SJSA1 (cell line): Measurements from ENCODE around the gene PDCD4. TPM values are rescaled to one million over a fixed set of nuclear protein-coding genes. Genes with fewer than 3 reads are reported as not detected.

Experiments used
- DNase-seq, 2 experiments: peaks; one replicate each; pipeline ENCODE4 v3.0.0-alpha.2; 2015 to 2020; ENCODE audit warnings: low spot score in 2 of 2, low read depth in 1 of 2
- H3K27ac ChIP-seq: fragments of 250-450 bp; sonication (Bioruptor Pico); 2 replicates; pipeline ENCODE4 v1.5.1; 2020; ENCODE audit warnings: mild to moderate bottlenecking, moderate library complexity
- H3K27me3 ChIP-seq: fragments of 250-450 bp; sonication (Bioruptor Pico); replicated peaks from 2 replicates; pipeline ENCODE4 v1.5.1; 2020; ENCODE audit warnings: mild to moderate bottlenecking, moderate library complexity
- H3K36me3 ChIP-seq: fragments of 250-450 bp; sonication (Bioruptor Pico); 2 replicates; pipeline ENCODE4 v1.5.1; 2020; ENCODE audit warnings: mild to moderate bottlenecking
- H3K4me1 ChIP-seq: fragments of 250-450 bp; sonication (Bioruptor Pico); replicated peaks from 2 replicates; pipeline ENCODE4 v1.6.1; 2021; ENCODE audit warnings: mild to moderate bottlenecking
- H3K4me3 ChIP-seq: fragments of 250-450 bp; sonication (Bioruptor Pico); 2 replicates; pipeline ENCODE4 v1.5.1; 2020; ENCODE audit warnings: mild to moderate bottlenecking
- H3K9me3 ChIP-seq: fragments of 250-450 bp; sonication (Bioruptor Pico); replicated peaks from 2 replicates; pipeline ENCODE4 v1.5.1; 2020; ENCODE audit warnings: mild to moderate bottlenecking
- total RNA-seq: library from RNA; depleted of rRNA; stranded (reverse); fragments of >200 nt; shearing (Covaris generic); gene quantifications from 2 replicates; pipeline ENCODE4 v1.2.3, GENCODE V29; 2014

The PDCD4 gene
- total RNA-seq, 1 experiment from 2014 or later = 21.0 TPM

DNA sequence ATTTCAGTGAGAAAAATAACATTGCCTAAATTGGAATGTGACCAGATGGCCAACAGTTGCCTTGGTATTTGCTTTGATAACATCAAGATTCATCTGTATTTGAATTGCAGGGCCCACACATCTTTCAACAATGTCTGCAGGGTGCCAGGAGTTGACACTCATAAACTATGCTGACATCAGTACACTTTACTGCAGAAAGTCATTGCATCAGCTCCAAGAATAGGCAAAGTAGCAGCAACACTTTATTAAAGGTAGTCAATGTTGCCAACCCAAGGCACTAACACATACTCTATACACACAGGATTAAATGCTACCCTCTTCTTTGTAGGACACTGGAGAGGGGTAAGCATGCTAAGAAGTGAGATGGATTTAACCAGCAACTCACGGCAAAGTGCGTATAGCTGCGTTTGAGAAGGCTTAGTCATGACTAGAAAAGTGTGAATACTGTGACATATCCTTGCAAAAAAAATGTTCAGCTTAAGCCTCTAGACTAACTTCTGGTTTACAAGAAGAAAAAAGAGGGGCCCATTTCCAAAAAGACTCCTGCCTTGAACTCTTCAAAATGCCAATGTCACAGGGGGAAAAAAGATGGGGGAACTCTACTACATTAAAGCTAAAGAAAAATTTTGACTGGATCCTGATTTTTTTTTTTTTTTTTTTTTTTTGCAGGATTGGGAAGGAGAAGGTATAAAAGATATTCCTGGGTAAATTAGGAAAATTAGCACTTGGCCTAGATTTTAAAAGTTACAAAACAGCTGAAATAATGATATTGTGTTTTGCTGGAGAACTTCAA, 45.0 kb downstream of the PDCD4 start:
- Histone ChIP-seq H3K36me3 (peaks cover 3% of the 10 kb centered on the region; the same call in 1 of the 2 replicates), H3K4me3 (no peak overlapping the region), H3K4me1 (peaks cover 54% of the 10 kb centered on the region), H3K9me3 (no peaks in the 10 kb centered on the region), H3K27ac (peak overlapping the region; percentile 100), H3K27me3 (no peaks in the 10 kb centered on the region)
- DNase-seq = peak; percentile 74 to 81

DNA sequence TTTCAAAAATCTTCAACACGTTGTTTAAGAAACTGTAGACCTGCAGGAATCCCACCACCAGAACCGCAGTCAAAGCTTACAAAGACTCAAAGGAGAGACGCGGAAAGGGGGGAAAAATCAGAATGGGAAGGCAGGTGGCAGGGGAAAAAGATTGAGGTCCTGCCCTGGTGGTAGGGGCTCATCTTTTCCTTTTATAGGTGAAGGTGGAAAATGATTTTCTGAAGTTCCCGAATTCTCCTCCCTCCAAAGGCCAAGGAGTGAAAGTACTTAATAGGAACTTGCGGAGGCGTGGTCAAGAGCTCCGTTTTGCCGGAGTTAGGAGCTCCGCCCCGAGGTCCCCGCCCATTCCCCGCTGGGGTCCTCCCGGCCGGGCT, 46.5 kb downstream of the PDCD4 start:
- peaks cover 39% of the 10 kb centered on the region for H3K4me1 ChIP-seq
- peaks cover 3% of the 10 kb centered on the region; the same call in 1 of the 2 replicates for H3K36me3 ChIP-seq
- H3K27me3 ChIP-seq = no peaks in the 10 kb centered on the region
- H3K27ac ChIP-seq = peak overlapping the region; percentile 100
- DNase-seq = peak in 1 of 2 experiments; percentile 98
- H3K4me3 ChIP-seq = peak overlapping the region; percentile 71
- H3K9me3 ChIP-seq = no peaks in the 10 kb centered on the region

GRCh38 chr10:110918643-110919348, 47.1 kb downstream of the PDCD4 start, which contains the start of gene BBIP1:
TSS of gene BBIP1 (minus strand) at chr10:110919180. CDS start at chr10:110918157, 1,023 bp downstream.
- H3K4me1 ChIP-seq = peaks cover 37% of the 10 kb centered on the region
- H3K27me3 ChIP-seq = no peaks in the 10 kb centered on the region
- peak within 1 kb of the TSS; percentile 100 for H3K27ac ChIP-seq

DNA sequence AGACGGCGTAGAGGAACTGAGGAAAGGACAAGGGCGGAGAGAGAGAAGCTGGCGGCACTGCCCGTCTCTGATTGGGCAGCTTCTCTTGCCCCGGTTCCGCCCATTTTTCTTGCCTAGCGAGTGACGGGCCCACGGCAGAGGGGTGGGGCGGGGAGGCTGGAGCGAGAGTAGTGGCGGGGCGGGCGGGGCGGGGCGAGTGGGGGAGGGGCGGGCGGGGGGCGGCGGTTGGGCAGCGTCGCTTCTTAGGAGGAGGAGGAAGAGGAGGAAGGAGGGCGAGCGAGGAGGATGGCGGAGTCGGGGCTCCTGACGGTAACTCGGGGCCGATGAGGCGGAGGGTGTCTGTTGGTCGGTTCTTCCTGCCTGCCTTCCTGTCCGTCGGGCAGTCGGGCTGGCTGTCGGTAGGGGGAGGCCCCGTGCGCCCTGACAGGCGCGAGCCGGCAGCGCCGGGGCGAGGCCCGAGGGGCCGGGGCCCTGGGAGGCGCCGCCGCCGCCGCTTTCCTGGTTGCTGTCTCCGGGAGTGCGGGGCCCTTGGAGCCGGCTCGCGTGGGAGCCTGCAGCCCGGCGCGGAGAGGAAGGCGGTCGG, 47.7 kb downstream of the PDCD4 start, which contains the start of gene SHOC2:
Gene SHOC2, plus strand, starts transcription at position 256 of the 583 bp plus-strand sequence. CDS start 44,755 bp downstream, outside the sequence.
- peaks cover 3% of the 10 kb centered on the region; the same call in 1 of the 2 replicates for H3K36me3 ChIP-seq
- no peaks in the 10 kb centered on the region for H3K27me3 ChIP-seq
- no peaks in the 10 kb centered on the region for H3K9me3 ChIP-seq
- DNase-seq = peak in 1 of 2 experiments; percentile 100
- H3K4me1 ChIP-seq = peaks cover 37% of the 10 kb centered on the region
- peak within 1 kb of the TSS; percentile 89 for H3K4me3 ChIP-seq
- H3K27ac ChIP-seq = peak within 1 kb of the TSS; percentile 100

More at GRCh38 chr10:110918643-110919348, 47.1 kb downstream of the PDCD4 start, which contains the start of gene BBIP1:
- Histone ChIP-seq H3K36me3 (peaks cover 3% of the 10 kb centered on the region; the same call in 1 of the 2 replicates), H3K9me3 (no peaks in the 10 kb centered on the region), H3K4me3 (peak within 1 kb of the TSS; percentile 89)
- peak in 1 of 2 experiments; percentile 100 for DNase-seq

GRCh38 chr10:110919971-110920881, 48.5 kb downstream of the PDCD4 start:
- H3K9me3 ChIP-seq = no peaks in the 10 kb centered on the region
- peak overlapping the region; percentile 83 for H3K27ac ChIP-seq
- H3K27me3 ChIP-seq = no peaks in the 10 kb centered on the region
- H3K4me3 ChIP-seq = peak overlapping the region; percentile 89
- H3K36me3 ChIP-seq = peaks cover 3% of the 10 kb centered on the region; the same call in 1 of the 2 replicates
- peaks cover 37% of the 10 kb centered on the region for H3K4me1 ChIP-seq
- peak; percentile 46 to 69 for DNase-seq

- Histone ChIP-seq H3K4me3 (no peak overlapping the region), H3K9me3 (no peaks in the 10 kb centered on the region), H3K27ac (no peak overlapping the region), H3K36me3 (no peaks in the 10 kb centered on the region), H3K27me3 (no peaks in the 10 kb centered on the region), H3K4me1 (peaks cover 12% of the 10 kb centered on the region)
- DNase-seq = no peak
Measured at GRCh38 chr10:110923856-110924493, 52.2 kb downstream of the PDCD4 start.

DNA sequence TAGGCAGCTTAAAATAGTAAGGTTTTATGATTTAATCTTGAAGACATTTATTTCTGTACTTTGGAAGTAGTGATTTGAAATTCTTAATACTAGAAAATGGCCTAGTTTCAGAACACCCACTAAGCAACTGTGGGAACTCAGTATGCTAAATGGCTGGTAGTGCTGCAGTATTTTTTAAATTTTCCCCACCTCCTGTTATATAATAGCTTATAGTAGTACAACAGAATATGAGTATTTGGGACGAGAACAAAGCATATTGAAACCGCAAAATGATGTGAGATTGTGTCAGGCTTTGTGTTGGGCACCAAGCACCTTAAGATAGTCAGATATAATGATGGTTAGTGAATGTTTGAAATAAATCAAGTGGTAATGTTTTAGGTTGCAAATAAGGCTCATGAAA, 55.7 kb downstream of the PDCD4 start:
- H3K27ac ChIP-seq = no peak overlapping the region
- no peak overlapping the region for H3K4me3 ChIP-seq
- DNase-seq = no peak
- no peaks in the 10 kb centered on the region for H3K9me3 ChIP-seq
- no peaks in the 10 kb centered on the region for H3K4me1 ChIP-seq
- no peaks in the 10 kb centered on the region for H3K27me3 ChIP-seq
- no peaks in the 10 kb centered on the region for H3K36me3 ChIP-seq

- Histone ChIP-seq H3K4me3 (no peak overlapping the region), H3K9me3 (no peaks in the 10 kb centered on the region), H3K36me3 (no peaks in the 10 kb centered on the region), H3K27me3 (no peaks in the 10 kb centered on the region), H3K4me1 (no peaks in the 10 kb centered on the region), H3K27ac (no peak overlapping the region)
- no peak for DNase-seq
Measured at GRCh38 chr10:110931769-110932381, 60.1 kb downstream of the PDCD4 start.

- no peaks in the 10 kb centered on the region for H3K27me3 ChIP-seq
- DNase-seq = no peak
- no peaks in the 10 kb centered on the region for H3K9me3 ChIP-seq
- no peak overlapping the region for H3K27ac ChIP-seq
- no peaks in the 10 kb centered on the region for H3K36me3 ChIP-seq
- H3K4me1 ChIP-seq = no peaks in the 10 kb centered on the region
- H3K4me3 ChIP-seq = no peak overlapping the region
Measured at GRCh38 chr10:110932505-110933180, 60.9 kb downstream of the PDCD4 start.

DNA sequence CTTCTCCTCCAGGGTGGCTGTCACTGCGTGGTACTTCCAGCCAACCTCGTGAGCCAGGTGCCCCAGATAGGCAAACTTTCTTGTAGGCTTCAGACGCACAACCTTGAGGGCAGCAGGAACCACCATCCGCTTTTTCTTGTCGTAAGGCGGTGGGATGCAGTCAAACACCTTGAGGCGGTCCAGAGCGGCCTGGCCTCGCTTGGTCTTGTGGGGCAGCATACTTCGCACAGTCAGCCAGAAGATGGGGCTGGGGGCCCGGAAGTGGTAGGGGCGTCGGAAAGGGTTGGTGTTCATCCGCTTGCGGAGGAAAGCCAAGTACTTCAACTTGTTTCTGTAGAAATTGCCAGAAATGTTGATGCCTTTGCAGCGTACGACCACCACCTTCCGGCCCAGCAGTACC, 65.0 kb downstream of the PDCD4 start:
- DNase-seq = no peak

GRCh38 chr10:110939419-110939818, 67.7 kb downstream of the PDCD4 start:
- H3K27me3 ChIP-seq = no peaks in the 10 kb centered on the region
- DNase-seq = no peak
- peaks cover 23% of the 10 kb centered on the region for H3K36me3 ChIP-seq
- no peaks in the 10 kb centered on the region for H3K4me1 ChIP-seq
- no peak overlapping the region for H3K27ac ChIP-seq
- no peaks in the 10 kb centered on the region for H3K9me3 ChIP-seq
- no peak overlapping the region for H3K4me3 ChIP-seq

More for the DNA sequence above, 65.0 kb downstream of the PDCD4 start:
- Histone ChIP-seq H3K36me3 (no peaks in the 10 kb centered on the region; the same call in 1 of the 2 replicates), H3K4me1 (no peaks in the 10 kb centered on the region), H3K9me3 (no peaks in the 10 kb centered on the region), H3K27ac (no peak overlapping the region), H3K4me3 (no peak overlapping the region), H3K27me3 (no peaks in the 10 kb centered on the region)
